HFFc6 (cell line): ENCODE measurements around the gene ABI3BP. TPM values are rescaled to one million over a fixed set of nuclear protein-coding genes. Genes with fewer than 3 reads are reported as not detected.

ENCODE experiments used
- DNase-seq: peaks from one replicate; pipeline ENCODE4 v3.0.0-alpha.2; 2018
- H3K27ac Mint-ChIP-seq: 2 replicates; pipeline ENCODE4 v1.8.0; 2020; ENCODE audit warnings: mild to moderate bottlenecking, mixed read lengths
- H3K27me3 Mint-ChIP-seq: 2 replicates; pipeline ENCODE4 v1.8.0; 2021; ENCODE audit warnings: mild to moderate bottlenecking, moderate library complexity, mixed read lengths; ENCODE audit not compliant: insufficient read depth
- H3K36me3 Mint-ChIP-seq: 2 replicates; pipeline ENCODE4 v1.8.0; 2021; ENCODE audit warnings: low read depth, mixed read lengths
- H3K4me1 Mint-ChIP-seq: 2 replicates; pipeline ENCODE4 v1.8.0; 2020; ENCODE audit warnings: low read depth, mixed read lengths
- H3K4me3 Mint-ChIP-seq: 2 replicates; pipeline ENCODE4 v1.8.0; 2020; ENCODE audit warnings: mild to moderate bottlenecking, moderate library complexity, mixed read lengths
- H3K9me3 Mint-ChIP-seq: 2 replicates; pipeline ENCODE4 v1.8.0; 2020; ENCODE audit warnings: mild to moderate bottlenecking, mixed read lengths
- total RNA-seq, 6 experiments: library from RNA; stranded (reverse); fragmentation: NEBNext Ultra II Directional; extraction: Animal tissue kit (Norgen Biotek cat#: 25700); gene quantifications; 2 replicates in 1 of 6; 3 replicates in 5 of 6; pipeline ENCODE4 v1.2.3, GENCODE V29; 2021
- TF ChIP-seq, protein P1 (sequence below): fragments of 200-600 bp; sonication (generic); IDR thresholded peaks from 2 replicates; pipeline ENCODE4 v1.5.0; 2021; ENCODE audit warnings: antibody characterized with exemption, mild to moderate bottlenecking

ABI3BP gene
- total RNA-seq, 6 experiments from 2014 or later = 12.4 to 27.8 (median 24.6) TPM

DNA sequence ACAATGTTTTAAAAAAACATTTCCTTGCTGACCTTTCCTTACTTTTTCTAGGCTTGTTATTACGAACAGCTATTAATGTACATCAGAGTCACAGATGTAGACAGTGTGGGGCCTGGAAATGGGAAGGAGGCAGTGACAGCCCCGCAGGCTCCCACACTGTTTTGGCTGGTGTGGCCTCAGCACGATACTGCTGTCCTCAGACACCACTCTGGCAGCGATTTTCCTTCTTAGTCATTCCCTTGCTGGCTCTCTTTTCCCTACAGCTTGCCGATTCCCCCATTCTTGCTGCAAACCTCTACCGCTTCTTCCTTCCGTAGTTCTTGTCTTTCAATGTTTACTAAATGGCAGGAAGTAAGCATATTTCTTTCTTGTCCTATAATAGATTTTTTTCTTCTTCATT lies 113.1 kb downstream of the ABI3BP start:
- Mint-ChIP-seq H3K4me1 (peaks cover 36% of the 10 kb centered on the region), H3K9me3 (no peaks in the 10 kb centered on the region), H3K4me3 (no peak overlapping the region; the same call in 1 of the 2 replicates), H3K27ac (no peak overlapping the region; the same call in 1 of the 2 replicates), H3K27me3 (no peaks in the 10 kb centered on the region), H3K36me3 (no peaks in the 10 kb centered on the region)
- DNase-seq = no peak
- TF ChIP-seq, protein P1, sequence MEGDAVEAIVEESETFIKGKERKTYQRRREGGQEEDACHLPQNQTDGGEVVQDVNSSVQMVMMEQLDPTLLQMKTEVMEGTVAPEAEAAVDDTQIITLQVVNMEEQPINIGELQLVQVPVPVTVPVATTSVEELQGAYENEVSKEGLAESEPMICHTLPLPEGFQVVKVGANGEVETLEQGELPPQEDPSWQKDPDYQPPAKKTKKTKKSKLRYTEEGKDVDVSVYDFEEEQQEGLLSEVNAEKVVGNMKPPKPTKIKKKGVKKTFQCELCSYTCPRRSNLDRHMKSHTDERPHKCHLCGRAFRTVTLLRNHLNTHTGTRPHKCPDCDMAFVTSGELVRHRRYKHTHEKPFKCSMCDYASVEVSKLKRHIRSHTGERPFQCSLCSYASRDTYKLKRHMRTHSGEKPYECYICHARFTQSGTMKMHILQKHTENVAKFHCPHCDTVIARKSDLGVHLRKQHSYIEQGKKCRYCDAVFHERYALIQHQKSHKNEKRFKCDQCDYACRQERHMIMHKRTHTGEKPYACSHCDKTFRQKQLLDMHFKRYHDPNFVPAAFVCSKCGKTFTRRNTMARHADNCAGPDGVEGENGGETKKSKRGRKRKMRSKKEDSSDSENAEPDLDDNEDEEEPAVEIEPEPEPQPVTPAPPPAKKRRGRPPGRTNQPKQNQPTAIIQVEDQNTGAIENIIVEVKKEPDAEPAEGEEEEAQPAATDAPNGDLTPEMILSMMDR = no peak

DNA sequence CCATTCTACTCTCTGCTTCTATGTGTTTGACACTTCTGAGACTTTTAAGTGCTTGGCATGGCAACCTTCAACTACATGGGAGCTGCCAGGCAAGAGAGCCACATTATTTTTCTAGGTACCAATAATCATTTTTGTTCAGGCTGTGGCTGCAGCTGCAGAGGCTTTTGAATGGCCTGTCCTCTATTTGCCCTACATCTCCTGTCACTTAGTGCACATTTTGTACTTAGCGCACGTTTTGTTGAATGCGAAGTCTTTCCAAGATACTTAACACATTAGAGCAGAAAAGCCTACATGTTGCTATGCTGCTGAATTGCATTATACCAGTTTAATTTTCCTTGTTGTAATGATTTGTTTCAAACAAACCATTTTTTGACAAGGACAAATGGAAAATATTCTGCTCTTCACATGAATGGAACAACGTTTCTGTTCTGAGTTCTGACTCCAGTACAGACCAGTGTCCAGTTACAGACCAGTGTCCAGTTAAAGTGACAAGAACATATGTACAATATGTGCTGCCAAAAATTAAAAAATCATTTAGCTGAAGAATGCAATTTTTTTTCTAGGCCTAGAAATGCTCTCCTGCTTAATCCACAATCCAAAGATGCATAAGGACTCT lies 113.9 kb downstream of the ABI3BP start:
- Mint-ChIP-seq H3K9me3 (no peaks in the 10 kb centered on the region), H3K4me1 (peaks cover 42% of the 10 kb centered on the region), H3K27ac (no peak overlapping the region), H3K36me3 (no peaks in the 10 kb centered on the region), H3K4me3 (no peak overlapping the region), H3K27me3 (no peaks in the 10 kb centered on the region)
- DNase-seq = no peak
- TF ChIP-seq, protein P1 = no peak

DNA sequence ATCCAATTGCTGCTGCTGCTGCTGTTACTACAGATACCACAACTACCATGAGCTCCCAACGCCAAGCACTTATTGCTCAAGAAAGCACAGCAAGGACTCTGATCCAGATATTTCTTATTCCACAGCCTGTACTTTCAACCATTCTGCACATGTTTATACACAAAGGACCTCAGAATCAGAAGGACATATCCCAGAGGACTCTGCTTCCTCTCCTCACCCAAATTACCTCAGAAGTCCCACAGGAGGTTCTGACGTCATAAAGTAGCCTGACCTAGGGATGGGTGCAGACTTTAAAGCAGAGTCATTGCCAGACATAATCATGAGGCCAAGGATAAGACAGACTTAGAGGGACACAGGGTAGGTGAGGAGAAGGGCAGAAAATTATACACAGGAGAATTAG lies 115.9 kb downstream of the ABI3BP start:
- Mint-ChIP-seq H3K4me3 (no peak overlapping the region), H3K27me3 (no peaks in the 10 kb centered on the region), H3K36me3 (no peaks in the 10 kb centered on the region), H3K4me1 (peaks cover 36% of the 10 kb centered on the region), H3K9me3 (no peaks in the 10 kb centered on the region), H3K27ac (no peak overlapping the region)
- TF ChIP-seq, protein P1 = no peak
- no peak for DNase-seq

DNA sequence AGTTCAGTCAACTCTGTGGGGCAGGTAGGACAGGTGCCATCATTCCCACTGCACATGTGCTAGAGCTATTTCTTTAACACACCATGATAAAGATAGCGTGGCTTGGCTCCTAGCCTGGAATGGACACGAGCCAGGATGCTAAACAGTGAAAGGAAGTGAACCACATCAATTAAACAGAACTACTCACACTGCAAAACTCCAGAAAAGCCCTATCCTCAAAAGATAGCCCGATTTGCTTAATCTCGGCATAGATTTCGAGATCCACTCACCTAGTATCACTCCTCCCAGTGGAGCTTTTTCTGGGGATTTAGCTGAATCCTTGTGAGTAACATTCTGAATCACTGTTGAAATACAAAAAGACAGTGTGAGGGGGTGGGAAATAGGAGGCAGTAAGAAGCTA lies 118.0 kb downstream of the ABI3BP start:
- H3K36me3 Mint-ChIP-seq = no peaks in the 10 kb centered on the region
- H3K9me3 Mint-ChIP-seq = no peaks in the 10 kb centered on the region
- TF ChIP-seq, protein P1 = no peak
- H3K27me3 Mint-ChIP-seq = no peaks in the 10 kb centered on the region
- peak overlapping the region; percentile 64 for H3K4me3 Mint-ChIP-seq
- DNase-seq = peak; percentile 83
- H3K4me1 Mint-ChIP-seq = peaks cover 26% of the 10 kb centered on the region
- H3K27ac Mint-ChIP-seq = peak overlapping the region; percentile 59

DNA sequence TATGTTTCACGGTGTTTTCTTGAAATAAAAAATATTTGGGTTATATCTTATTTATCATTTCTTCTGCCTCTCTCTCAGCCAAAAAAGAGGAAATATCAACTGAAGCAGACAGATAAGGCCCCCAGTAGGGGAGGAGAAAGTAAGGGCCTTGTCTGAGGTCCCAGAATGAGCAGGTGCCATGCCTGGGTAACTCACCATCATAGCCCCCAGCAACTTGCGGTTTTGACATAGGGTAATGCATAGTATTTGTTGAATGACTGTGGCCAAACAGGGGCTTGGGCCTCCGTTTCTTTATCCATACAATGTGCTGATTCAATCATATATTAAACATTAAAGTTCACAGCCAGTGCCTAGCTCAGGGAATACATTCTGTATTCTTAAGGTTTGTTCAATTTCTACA lies 119.6 kb downstream of the ABI3BP start:
- TF ChIP-seq, protein P1 = no peak

DNA sequence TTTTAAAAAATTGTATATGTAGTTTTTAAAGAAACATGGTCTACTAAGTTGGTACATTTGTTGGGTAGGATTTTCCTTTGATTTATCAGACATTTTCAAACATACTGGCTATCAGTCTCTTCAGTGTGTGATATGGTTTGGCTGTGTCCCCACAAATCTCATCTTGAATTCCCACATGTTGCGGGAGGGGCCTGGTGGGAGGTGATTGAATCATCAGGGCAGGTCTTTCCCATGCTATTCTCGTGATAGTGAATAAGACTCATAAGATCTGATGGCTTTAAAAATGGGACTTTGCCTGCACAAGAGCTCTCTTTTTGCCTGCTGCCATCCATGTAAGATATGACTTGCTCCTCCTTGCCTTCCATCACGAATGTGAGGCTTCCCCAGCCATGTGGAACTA lies 121.9 kb downstream of the ABI3BP start:
- no peaks in the 10 kb centered on the region for H3K36me3 Mint-ChIP-seq
- H3K9me3 Mint-ChIP-seq = no peaks in the 10 kb centered on the region
- no peak overlapping the region for H3K4me3 Mint-ChIP-seq
- DNase-seq = no peak
- peaks cover 34% of the 10 kb centered on the region for H3K4me1 Mint-ChIP-seq
- H3K27me3 Mint-ChIP-seq = no peaks in the 10 kb centered on the region
- TF ChIP-seq, protein P1 = no peak
- H3K27ac Mint-ChIP-seq = no peak overlapping the region

More for the DNA sequence above, 119.6 kb downstream of the ABI3BP start:
- Mint-ChIP-seq H3K36me3 (no peaks in the 10 kb centered on the region), H3K4me3 (no peak overlapping the region), H3K4me1 (peaks cover 36% of the 10 kb centered on the region), H3K9me3 (no peaks in the 10 kb centered on the region), H3K27me3 (no peaks in the 10 kb centered on the region), H3K27ac (no peak overlapping the region)
- no peak for DNase-seq
